ENCODE data around the gene CAMK4. TPM values are rescaled to one million over a fixed set of nuclear protein-coding genes. Genes with fewer than 3 reads are reported as not detected.

Gene CAMK4
- total RNA-seq, 8 experiments from 2014 or later = 0.24 to 12.1 (median 8.7) TPM

- no peak for ATAC-seq (replicated peaks in 6 of 8)
- in situ Hi-C loops (cut with MboI; ENCODE audit: low pct_unique_long_range_greater_than_20kb in 2 of 9, low sequenced_read_pairs in 9 of 9, unreplicated experiment in 9 of 9) = no loop called here
- Histone ChIP-seq H3K27ac (no peak overlapping the region), H3K4me3 (no peak overlapping the region), H3K4me1 (replicated peaks in 1 of 2) (no peaks in the 10 kb centered on the region)
- WGBS, 10 experiments = 22 to 77% (median 60%) methylated on average over 1 to 4 of the region's 4 CpGs; no CpG with 5 or more reads in 4 of the 10 experiments
Observed at GRCh38 chr5:111480346-111480745, 256.2 kb downstream of the CAMK4 start.

DNA sequence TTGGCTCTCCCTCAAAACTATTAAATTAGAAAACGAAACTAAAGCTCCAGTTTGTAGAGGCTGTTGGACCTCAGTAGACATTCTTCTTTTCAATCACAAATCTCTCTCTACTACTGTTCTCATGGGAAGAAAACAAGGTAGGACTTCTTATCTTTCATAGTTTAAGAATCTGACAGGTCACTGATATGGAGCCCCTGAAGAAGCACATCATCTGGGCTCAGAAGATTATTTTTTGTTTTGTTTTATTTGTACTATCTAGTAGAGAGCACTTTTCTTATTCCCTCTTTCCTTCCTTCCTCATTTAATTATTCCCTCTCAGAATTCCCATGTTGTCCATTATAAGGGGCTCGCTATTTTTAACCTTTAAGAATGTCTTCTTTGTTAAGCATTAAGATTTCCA, 261.9 kb downstream of the CAMK4 start:
- H3K4me3 ChIP-seq = no peak overlapping the region
- in situ Hi-C loops (cut with MboI; ENCODE audit: low pct_unique_long_range_greater_than_20kb in 2 of 9, low sequenced_read_pairs in 9 of 9, unreplicated experiment in 9 of 9) = no loop called here
- H3K4me1 ChIP-seq (replicated peaks in 1 of 2) = no peaks in the 10 kb centered on the region
- ATAC-seq (replicated peaks in 6 of 8) = no peak
- H3K27ac ChIP-seq = no peak overlapping the region
- WGBS, 10 experiments = 0 to 100% (median 70%) methylated on average over 1 to 2 of the region's 2 CpGs

- H3K27ac ChIP-seq = no peak overlapping the region
- no peak for ATAC-seq (replicated peaks in 6 of 8)
- in situ Hi-C loops (cut with MboI; ENCODE audit: low pct_unique_long_range_greater_than_20kb in 2 of 9, low sequenced_read_pairs in 9 of 9, unreplicated experiment in 9 of 9) = no loop called here
- no peak overlapping the region for H3K4me3 ChIP-seq
- H3K4me1 ChIP-seq (replicated peaks in 1 of 2) = peaks cover 0 to 1% of the 10 kb centered on the region in 2 donors
Observed at GRCh38 chr5:111486926-111487325, 262.7 kb downstream of the CAMK4 start.

DNA sequence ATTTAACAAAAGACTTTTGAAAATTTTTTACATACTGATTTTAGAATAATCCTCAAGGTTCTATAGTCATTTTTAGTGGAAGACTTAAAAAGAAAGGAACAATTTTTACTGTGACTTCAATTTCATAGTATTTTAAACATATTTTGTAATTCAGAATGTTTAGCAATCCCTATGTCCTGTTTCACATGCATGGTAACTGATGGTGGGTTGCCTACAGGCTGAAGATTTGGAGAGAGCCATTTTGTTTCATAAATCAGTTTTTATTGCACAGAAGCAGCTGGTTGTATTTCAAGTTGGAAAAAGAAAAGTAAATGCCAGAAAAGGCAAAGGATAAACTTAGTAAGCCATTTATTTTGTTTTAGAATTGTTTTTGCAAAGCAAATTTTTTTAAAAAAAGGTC, 264.2 kb downstream of the CAMK4 start:
- H3K4me1 ChIP-seq (replicated peaks in 1 of 2) = peaks cover 0 to 9% of the 10 kb centered on the region in 2 donors
- no peak overlapping the region for H3K27ac ChIP-seq
- in situ Hi-C loops (cut with MboI; ENCODE audit: low pct_unique_long_range_greater_than_20kb in 2 of 9, low sequenced_read_pairs in 9 of 9, unreplicated experiment in 9 of 9) = no loop called here
- H3K4me3 ChIP-seq = no peak overlapping the region
- no peak for ATAC-seq (replicated peaks in 6 of 8)

- no peak for ATAC-seq (replicated peaks in 6 of 8)
- no peak overlapping the region for H3K27ac ChIP-seq
- WGBS, 10 experiments = 71 to 100% (median 93%) methylated on average over 1 to 2 of the region's 2 CpGs; no CpG with 5 or more reads in 3 of the 10 experiments
- in situ Hi-C loops (cut with MboI; ENCODE audit: low pct_unique_long_range_greater_than_20kb in 2 of 9, low sequenced_read_pairs in 9 of 9, unreplicated experiment in 9 of 9) = no loop called here
- no peak overlapping the region for H3K4me3 ChIP-seq
- H3K4me1 ChIP-seq (replicated peaks in 1 of 2) = peaks cover 0 to 9% of the 10 kb centered on the region in 2 donors
Observed at GRCh38 chr5:111493031-111493430, 268.8 kb downstream of the CAMK4 start.

DNA sequence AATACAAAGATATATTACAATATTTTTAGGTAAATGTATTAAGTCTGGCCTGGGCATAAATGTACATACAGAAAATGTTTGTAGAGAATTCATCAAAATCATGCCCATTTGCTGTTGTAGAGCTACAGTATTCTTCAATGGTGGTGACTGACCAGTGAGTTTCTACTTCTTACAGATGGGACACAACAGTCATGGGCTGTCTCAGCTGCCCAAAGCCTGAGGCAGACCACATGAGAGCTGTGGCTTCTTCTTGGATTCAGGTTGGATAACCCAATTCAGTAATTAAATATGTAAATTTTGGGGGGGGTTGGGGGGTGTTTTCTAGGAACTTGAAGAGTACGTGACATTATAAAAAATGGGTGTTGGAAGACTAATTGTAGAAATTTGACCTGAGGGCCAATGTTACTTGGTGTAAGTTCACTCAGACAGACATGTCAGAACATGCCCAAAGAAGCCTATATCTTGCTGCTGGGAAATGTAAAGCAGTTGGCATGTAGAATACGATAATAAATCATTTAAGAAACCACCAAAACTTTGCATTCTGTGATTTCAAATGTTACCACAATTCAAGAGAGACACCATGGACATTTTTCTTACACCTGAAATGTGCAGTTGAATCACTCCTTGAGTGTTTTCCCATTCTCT, 270.3 kb downstream of the CAMK4 start:
- Histone ChIP-seq H3K4me1 (replicated peaks in 1 of 2) (peaks cover 0 to 9% of the 10 kb centered on the region in 2 donors), H3K4me3 (no peak overlapping the region), H3K27ac (no peak overlapping the region)
- peak in 3 of 8 experiments; percentile 28 to 64 (median 51) for ATAC-seq (replicated peaks in 6 of 8)
- in situ Hi-C loops (cut with MboI; ENCODE audit: low pct_unique_long_range_greater_than_20kb in 2 of 9, low sequenced_read_pairs in 9 of 9, unreplicated experiment in 9 of 9) = no loop called here
- 69 to 100% (median 96%) methylated on average over 1 to 2 of the region's 2 CpGs; no CpG with 5 or more reads in 1 of the 10 experiments for WGBS, 10 experiments

GRCh38 chr5:111495159-111495558, 271.0 kb downstream of the CAMK4 start:
- in situ Hi-C loops (cut with MboI; ENCODE audit: low pct_unique_long_range_greater_than_20kb in 2 of 9, low sequenced_read_pairs in 9 of 9, unreplicated experiment in 9 of 9) = no loop called here
- Histone ChIP-seq H3K4me3 (no peak overlapping the region), H3K27ac (no peak overlapping the region), H3K4me1 (replicated peaks in 1 of 2) (peaks cover 0 to 9% of the 10 kb centered on the region in 2 donors)
- WGBS, 10 experiments = 0 to 100% (median 100%) methylated on average over 1 of the region's 1 CpG; no CpG with 5 or more reads in 5 of the 10 experiments
- ATAC-seq (replicated peaks in 6 of 8) = peak in 1 of 8 experiments; percentile 25

DNA sequence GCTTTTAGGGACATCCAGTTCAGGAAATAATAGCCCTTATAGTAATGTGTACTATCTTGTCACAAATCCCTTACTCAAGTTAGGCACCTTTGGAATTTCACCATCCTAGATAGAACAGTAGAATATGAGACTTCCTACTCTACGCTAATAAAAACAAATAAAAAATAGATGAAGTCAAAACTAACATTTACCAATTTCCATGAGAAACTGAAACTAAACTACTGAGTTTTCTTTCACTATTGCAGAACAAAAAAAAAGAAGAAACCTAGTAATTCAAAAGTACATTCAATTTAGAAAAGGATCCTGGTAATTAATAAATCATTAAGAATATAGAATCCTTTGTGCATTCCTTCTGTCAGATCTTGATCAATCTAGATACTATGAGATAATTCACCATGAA, 274.2 kb downstream of the CAMK4 start:
- WGBS, 10 experiments = 88 to 100% (median 100%) methylated on average over 1 of the region's 1 CpG; no CpG with 5 or more reads in 2 of the 10 experiments
- no peak for ATAC-seq (replicated peaks in 6 of 8)
- no peak overlapping the region for H3K27ac ChIP-seq
- H3K4me3 ChIP-seq = no peak overlapping the region
- in situ Hi-C loops (cut with MboI; ENCODE audit: low pct_unique_long_range_greater_than_20kb in 2 of 9, low sequenced_read_pairs in 9 of 9, unreplicated experiment in 9 of 9) = no loop called here
- no peaks in the 10 kb centered on the region for H3K4me1 ChIP-seq (replicated peaks in 1 of 2)

- Histone ChIP-seq H3K4me3 (no peak overlapping the region), H3K27ac (no peak overlapping the region), H3K4me1 (replicated peaks in 1 of 2) (no peaks in the 10 kb centered on the region)
- no peak for ATAC-seq (replicated peaks in 6 of 8)
- in situ Hi-C loops (cut with MboI; ENCODE audit: low pct_unique_long_range_greater_than_20kb in 2 of 9, low sequenced_read_pairs in 9 of 9, unreplicated experiment in 9 of 9) = loop anchor here in 2 of 9 experiments (25.0 kb wide), 2 partner anchors 634 to 659 kb away; no protein-coding TSS in a partner anchor
Observed at GRCh38 chr5:111502956-111503355, 278.8 kb downstream of the CAMK4 start.

GRCh38 chr5:111505096-111505495, 280.9 kb downstream of the CAMK4 start:
- in situ Hi-C loops (cut with MboI; ENCODE audit: low pct_unique_long_range_greater_than_20kb in 2 of 9, low sequenced_read_pairs in 9 of 9, unreplicated experiment in 9 of 9) = loop anchor here in 2 of 9 experiments (25.0 kb wide), 2 partner anchors 632 to 657 kb away; no protein-coding TSS in a partner anchor
- Histone ChIP-seq H3K4me3 (no peak overlapping the region), H3K4me1 (replicated peaks in 1 of 2) (peaks cover 0 to 8% of the 10 kb centered on the region in 2 donors), H3K27ac (no peak overlapping the region)
- 30 to 100% (median 100%) methylated on average over 1 of the region's 1 CpG; no CpG with 5 or more reads in 3 of the 10 experiments for WGBS, 10 experiments
- no peak for ATAC-seq (replicated peaks in 6 of 8)

GRCh38 chr5:111507276-111507675, 283.1 kb downstream of the CAMK4 start:
- 77 to 100% (median 94%) methylated on average over 2 to 4 of the region's 4 CpGs; no CpG with 5 or more reads in 2 of the 10 experiments for WGBS, 10 experiments

GRCh38 chr5:111509119-111509518, 284.9 kb downstream of the CAMK4 start:
- peaks cover 11 to 23% of the 10 kb centered on the region in 2 donors for H3K4me1 ChIP-seq (replicated peaks in 1 of 2)
- no peak overlapping the region for H3K4me3 ChIP-seq
- ATAC-seq (replicated peaks in 6 of 8) = no peak
- WGBS, 10 experiments = 83 to 100% (median 100%) methylated on average over 1 of the region's 1 CpG; no CpG with 5 or more reads in 2 of the 10 experiments
- in situ Hi-C loops (cut with MboI; ENCODE audit: low pct_unique_long_range_greater_than_20kb in 2 of 9, low sequenced_read_pairs in 9 of 9, unreplicated experiment in 9 of 9) = loop anchor here in 2 of 9 experiments (25.0 kb wide), 2 partner anchors 628 to 653 kb away; no protein-coding TSS in a partner anchor
- no peak overlapping the region for H3K27ac ChIP-seq

More at GRCh38 chr5:111507276-111507675, 283.1 kb downstream of the CAMK4 start:
- in situ Hi-C loops (cut with MboI; ENCODE audit: low pct_unique_long_range_greater_than_20kb in 2 of 9, low sequenced_read_pairs in 9 of 9, unreplicated experiment in 9 of 9) = loop anchor here in 2 of 9 experiments (25.0 kb wide), 2 partner anchors 630 to 655 kb away; no protein-coding TSS in a partner anchor
- Histone ChIP-seq H3K4me1 (replicated peaks in 1 of 2) (peaks cover 6 to 17% of the 10 kb centered on the region in 2 donors), H3K4me3 (no peak overlapping the region), H3K27ac (no peak overlapping the region)
- no peak for ATAC-seq (replicated peaks in 6 of 8)

GRCh38 chr5:111511174-111511830, 287.1 kb downstream of the CAMK4 start:
- 0 to 6% (median 0%) methylated on average over 1 to 2 of the region's 2 CpGs; no CpG with 5 or more reads in 3 of the 10 experiments for WGBS, 10 experiments
- ATAC-seq (replicated peaks in 6 of 8) = no peak
- in situ Hi-C loops (cut with MboI; ENCODE audit: low pct_unique_long_range_greater_than_20kb in 2 of 9, low sequenced_read_pairs in 9 of 9, unreplicated experiment in 9 of 9) = loop anchor here in 2 of 9 experiments (25.0 kb wide), 2 partner anchors 626 to 651 kb away; no protein-coding TSS in a partner anchor
- H3K4me3 ChIP-seq = peak overlapping the region; percentile 61 to 82 (median 77)
- no peak overlapping the region for H3K27ac ChIP-seq
- peaks cover 12 to 25% of the 10 kb centered on the region in 2 donors for H3K4me1 ChIP-seq (replicated peaks in 1 of 2)

Measured in motor neuron (in vitro differentiated cells).